Activated effector memory CD4-positive, alpha-beta T cell treated with Interleukin-2 at 50 U/mL for 16 hours (primary cell): ENCODE results near the gene TMED10.
"Not testable (repeated sequence)": the region's sequence is repeated elsewhere in the genome, so short reads cannot be mapped to it uniquely, and the experiment has no call there.

ENCODE experiments used
- DNase-seq: peaks from one replicate; pipeline ENCODE4 v3.0.0-alpha.2; 2020

The TMED10 gene

DNA sequence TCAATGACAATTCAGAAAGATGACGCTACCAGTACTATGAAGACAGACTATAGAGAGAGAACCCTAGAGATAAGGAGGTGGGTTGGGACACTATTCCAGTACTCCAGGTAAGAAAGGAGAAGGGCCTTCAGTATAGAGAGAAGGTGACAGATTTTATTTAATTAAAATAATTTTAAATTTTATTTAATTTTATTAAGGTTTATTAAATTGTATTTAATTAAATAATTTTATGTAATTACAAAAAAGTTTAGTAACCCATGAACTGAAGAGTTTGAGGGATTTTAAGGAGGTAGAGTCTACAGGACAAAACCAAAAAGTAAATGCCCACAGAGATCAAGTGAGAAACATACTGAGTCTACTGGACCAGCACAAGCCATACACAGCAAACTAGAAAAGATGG is 20.3 kb downstream of the TMED10 start:
- DNase-seq = no peak

DNA sequence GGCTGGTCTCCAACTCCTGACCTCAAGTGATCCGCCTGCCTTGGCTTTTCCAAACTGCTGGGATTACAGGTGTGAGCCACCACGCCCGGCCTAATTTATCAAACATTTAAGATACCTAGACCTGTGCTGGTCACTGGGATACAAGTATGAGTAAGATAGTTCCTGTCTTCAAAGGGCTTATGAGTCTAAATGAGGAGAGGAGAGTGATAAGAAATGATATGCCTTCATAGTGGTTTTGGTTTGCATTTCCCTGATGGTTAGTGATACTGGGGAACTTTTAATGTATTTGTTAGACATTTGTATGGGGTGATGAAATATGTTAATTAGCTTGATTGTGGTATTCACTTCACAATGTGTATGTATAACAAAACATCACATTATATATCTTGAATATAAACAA is 21.2 kb downstream of the TMED10 start:
- DNase-seq = no peak

DNA sequence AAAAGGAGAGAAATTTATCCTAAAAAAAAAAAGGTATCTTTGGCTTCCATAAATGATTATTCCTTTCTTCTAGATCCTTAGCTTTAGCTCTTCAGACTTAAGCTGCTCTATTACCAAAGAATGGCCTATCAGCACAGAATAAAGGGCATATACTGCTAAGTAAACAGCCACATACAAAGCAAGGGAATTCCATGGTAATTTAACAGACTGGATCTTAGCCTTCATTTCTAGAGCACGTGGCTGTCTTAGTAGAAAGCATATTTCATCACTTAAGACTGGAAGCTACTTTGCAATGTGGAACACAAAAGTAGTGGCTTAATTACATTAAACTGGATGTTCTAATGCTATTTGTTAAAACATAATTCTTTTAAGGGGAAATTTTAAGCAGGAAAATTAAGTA is 23.1 kb downstream of the TMED10 start:
- no peak for DNase-seq

DNA sequence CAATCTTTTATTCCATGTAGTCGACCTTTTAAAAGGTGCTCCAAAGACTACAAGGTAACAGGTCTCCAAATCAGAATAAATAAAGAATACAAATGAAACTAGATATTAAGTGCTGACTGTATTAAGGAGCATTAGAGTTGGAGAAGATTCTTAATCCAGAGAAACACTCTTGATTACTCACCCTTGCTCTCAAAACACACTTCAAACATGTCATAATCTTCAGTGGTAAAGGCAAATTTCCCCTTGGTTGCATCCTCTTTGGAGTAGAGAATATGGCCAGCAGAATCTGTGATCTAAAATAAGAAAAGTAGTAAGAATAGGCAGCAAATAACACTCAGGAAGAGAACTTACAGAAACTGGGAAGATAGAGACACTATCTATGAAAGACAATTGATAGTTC is 24.6 kb downstream of the TMED10 start:
- no peak for DNase-seq

DNA sequence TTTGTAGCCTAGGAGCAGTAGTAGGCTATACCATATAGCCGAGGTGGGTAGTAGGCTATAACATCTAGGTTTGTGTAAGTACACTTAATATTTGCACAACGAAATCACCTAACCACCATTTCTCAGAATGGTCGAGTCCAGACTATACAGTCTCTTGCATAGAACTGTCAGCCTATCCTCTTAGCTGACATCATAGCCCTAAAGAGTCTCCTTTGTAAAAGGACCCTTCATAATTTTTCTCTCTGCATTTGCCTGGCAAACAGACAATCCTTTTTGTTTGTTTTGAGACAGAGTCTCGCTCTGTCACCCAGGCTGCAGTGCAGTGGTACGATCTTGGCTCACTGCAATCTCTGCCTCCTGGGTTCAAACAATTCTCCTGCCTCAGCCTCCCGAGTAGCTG is 25.8 kb downstream of the TMED10 start:
- DNase-seq = not testable (repeated sequence)

DNA sequence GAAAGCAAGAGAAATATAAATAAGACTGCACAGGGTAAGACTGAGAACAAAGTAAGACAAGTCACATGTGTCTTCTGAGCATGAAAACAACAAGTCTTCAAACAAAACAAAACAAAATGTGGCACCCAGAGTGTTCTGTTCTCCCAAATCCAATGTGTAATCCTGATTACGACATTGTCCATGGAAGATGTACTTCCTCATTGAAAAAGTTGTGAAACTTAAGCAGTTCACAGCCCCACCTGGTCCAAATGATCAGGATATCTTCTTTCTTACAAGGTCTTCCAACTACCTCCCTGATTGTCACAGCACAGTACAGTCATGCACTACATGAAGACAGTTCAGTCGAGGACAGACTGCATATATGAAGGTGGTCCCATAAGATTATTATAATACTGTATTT is 26.3 kb downstream of the TMED10 start:
- DNase-seq = no peak

DNA sequence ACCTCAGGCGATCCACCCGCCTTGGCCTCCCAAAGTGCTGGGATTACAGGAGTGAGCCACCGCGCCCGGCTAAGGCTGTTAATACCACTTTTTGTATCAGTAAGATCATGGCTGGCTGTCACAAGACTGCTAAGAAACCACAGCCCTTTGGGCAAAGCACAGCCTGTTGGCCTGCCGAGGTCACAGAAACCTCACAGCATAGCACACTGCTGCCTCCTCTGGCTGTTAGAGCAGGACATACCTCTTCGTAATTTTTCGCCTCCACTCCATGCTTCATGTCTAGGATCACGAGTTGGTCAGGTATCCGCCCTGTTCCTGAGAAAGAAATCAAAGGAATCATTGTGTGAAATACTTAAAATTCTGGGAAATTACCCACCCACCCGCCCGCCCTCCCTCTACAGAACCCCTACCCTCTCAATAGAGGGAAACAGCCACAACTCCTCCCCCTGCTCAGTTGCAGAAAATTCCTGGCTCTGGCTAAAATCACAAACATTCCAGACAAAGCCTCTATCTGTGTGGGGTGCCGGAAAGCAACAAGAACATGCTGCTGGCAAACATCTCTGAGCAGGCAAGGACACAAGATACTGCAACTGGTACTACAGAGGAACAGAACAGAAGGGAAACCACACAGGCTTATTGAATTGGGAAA is 28.9 kb downstream of the TMED10 start:
- DNase-seq = no peak

DNA sequence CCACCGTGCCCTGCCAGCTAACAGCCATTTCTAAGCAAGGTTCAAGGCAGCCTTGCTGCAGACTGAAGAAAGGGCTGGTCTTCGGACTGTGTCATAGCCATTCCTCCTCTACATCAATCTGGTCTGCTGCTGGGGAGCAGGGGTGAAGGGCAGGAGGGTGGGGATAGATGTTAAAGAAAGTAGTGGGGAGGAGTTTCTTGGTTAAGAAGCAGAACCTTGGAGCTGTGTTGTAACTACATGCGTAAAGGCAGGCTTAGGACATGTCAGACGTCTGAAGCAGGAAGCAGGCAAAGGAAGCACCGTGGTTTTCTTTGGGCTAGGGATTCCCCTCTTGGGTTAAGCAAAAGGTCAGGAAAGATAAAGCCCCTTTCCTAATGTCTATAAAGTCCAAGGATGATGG is 31.5 kb downstream of the TMED10 start:
- no peak for DNase-seq

DNA sequence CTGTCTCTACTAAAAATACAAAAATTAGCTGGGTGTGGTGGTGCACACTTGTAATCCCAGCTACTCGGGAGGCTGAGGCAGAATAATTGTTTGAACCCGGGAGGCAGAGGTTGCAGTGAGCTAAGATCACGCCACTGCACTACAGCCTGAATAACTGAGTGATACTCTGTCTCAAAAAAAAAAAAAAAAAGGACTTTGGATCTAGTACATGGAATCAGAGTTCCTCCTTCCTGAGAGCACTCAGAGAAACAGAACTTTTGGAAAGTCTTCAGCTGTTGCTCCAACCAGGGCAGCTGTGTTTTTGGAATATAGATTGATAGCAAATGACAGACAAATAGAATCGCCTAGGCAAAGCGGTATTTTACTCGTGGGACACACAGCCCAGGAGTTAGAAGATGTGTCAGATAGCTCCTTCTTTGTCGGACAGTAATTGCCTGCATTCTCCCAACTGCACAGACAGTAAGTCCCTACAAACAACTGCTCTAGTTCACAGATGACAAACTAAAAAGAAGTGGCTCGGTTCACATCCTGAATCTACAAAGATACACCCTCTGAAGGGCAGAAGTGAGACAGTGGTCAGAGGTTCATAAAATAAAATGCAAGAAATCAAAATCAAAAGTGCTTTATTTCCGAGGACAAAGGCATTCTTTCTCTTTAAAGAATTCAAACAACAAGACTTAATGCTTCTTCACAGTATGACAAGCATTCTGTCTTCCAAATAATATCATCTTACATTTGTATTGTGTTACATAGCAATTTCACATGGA is 32.5 kb downstream of the TMED10 start:
- no peak for DNase-seq

DNA sequence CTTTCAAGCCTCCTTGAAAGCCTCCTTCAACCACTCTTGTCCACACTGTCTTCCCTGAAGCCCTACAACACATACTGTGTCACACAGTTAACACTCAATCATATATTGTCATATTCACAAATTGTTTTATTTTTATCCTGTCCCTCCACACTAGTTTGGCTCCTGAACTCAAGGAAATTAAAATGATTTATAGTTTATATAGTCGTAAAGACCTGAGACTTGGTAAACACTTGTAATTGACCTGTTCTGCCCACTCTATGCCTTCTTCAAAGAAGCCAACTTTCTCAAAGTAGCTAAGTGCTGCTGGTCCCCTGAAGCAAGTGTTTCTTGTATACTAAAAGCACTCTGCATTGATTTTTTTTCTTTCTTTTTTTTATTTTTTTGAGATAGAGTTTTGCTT is 33.9 kb downstream of the TMED10 start:
- DNase-seq = no peak

DNA sequence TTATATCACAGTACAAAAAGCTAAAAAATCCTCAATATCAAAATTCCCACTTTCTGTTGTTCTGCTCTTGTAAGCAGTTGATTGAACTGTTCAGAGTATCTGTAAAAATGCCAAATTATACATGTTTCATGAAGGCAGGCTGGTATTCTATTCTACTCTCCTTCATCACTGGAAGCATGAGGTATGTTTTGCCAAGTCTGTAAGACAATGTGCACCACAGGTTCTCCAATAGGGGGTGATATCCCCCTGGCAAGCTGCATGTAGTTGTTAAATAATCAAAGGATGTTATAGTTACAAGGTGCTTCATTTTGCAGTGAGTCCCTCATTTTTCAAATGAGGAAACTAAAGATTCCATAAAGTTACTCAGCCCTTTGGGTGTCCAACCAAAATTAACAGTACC is 34.4 kb downstream of the TMED10 start:
- DNase-seq = no peak

DNA sequence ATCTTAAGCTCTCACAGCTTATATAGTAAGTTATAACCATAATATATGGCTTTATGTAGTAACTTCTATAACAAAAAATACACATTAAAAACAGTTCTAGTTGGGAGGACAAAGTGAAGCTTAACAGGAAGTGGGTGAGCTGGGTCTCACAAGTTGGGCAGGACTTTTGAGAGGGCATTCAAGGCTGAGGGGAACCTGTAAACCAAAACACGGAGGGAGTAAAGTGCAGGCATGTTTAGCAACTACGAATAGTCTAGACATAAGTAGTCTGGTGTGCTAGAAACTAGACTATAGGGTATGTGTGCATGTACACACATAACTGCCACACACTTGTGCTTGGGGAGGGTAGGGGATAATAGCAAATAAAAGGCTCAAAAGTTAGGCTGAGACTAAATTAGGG is 35.4 kb downstream of the TMED10 start:
- DNase-seq = no peak

DNA sequence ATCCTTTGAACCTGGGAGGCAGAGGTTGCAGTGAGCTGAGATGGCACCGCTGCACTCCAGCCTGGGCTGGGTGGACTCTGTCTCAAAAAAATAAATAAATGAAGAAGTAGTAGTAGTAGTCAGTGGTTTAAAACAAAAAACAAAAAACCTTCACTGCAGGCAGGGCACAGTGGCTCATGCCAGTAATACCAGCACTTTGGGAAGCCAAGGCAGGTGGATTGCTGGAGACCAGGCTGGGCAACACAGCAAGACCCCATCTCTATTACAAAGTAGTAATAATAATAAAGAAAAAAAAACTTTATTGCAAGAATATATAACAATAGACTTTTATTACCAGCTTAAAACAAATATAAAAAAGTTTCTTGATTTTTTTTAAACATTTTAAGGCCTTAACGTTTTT is 35.8 kb downstream of the TMED10 start:
- DNase-seq = no peak

DNA sequence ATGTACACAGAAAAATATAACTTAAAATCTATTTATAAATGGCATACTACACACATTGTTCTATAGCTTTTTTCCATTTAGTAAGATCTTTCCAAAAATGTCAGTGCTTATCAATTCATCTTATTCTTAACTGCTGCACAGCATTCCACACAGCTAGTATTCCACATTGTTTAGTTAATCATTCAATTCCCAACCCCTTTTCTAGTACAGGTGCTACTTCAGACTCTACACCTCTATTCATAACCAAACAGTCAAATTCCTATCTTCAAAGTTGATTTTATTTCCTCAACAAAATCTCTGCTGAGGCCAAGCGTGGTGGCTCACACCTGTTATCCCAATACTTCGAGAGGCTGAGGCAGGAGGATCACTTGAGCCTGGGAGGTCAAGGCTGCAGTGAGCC is 37.2 kb downstream of the TMED10 start:
- DNase-seq = no peak

DNA sequence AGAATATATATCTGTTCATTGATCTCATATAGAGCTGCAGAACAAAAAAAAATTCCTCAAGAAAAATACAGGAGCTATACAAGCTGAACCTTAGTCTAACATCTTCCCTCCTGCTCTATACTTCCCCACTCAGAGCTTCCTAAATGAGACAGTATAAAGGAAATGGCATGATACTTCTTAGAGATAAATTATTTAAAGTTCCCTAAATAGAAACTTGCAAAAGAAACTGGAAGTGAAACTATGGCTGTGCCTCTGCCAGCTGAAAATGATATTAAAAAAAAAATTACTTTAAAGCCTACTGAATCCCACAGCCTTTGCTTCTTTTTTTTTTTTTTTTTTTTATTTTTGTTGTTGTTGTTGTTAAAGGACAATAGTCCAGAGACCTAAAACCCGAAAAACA is 37.9 kb downstream of the TMED10 start:
- no peak for DNase-seq

DNA sequence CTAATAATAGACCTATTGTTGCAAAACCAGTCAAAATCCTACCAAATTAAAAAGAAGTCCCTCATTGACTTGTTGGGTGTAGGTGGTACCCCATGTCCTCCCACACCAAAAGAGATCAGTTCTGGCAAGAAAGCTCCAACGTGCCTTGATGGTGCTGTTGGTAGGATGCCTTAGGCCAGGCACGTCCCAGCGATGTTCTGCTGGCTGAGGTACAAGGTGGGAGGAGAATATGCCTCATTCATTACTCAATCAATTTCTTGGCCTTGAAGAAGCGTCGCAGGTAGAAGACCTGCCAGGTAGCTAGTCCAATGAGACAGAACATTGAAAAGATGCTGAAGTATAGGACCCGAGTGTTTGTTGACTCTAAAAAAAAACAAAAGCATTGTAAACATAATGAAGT is 41.8 kb downstream of the TMED10 start:
- no peak for DNase-seq

DNA sequence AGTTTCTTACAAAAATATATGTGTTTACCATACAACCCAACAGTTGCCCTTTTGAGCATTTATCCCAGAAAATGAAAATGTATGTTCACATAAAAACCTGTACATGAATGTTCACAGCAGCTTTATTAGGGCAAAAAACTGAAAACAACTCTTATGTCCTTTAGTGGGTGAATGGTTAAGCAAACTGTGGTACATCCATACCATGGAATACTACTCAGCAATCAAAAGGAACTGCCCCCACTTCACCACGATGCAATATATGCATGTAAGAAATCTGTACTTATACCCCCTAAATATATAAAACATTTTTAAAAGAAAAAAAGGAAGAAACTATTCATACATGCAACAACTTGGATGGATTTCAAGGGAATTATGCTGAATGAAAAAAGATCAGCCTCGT is 42.8 kb downstream of the TMED10 start:
- DNase-seq = no peak

DNA sequence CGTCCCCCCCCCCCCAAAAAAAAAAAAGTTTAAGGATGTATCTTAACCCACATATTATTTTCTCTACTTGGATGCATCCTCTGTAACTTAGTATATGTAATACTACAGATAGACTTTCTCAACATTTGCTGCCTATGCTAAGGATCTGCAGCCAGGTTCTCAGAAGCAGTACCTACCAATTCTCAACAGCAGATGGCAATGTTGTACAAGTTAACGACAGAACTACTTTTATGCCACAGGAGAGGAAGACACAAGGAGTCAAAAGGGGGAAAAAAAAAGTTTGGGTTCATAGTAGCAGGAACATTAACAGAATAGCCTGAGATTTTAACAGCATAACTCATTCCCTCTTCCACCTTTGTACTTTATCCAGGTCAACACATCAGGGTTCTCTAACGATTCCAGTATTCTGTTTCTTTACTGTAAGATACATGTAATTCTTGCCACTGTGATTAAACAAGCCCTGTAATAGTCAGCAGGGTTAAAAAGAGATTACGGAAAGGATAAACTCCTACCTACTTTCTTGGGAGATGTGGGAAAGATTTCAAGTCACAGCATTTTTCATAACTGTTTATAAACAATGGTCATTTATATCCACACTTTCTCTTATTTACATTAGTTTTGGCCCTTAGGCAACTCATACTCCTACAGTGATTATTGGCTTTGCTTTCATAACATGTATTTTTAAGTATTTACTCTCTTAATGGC is 43.9 kb downstream of the TMED10 start:
- no peak for DNase-seq

DNA sequence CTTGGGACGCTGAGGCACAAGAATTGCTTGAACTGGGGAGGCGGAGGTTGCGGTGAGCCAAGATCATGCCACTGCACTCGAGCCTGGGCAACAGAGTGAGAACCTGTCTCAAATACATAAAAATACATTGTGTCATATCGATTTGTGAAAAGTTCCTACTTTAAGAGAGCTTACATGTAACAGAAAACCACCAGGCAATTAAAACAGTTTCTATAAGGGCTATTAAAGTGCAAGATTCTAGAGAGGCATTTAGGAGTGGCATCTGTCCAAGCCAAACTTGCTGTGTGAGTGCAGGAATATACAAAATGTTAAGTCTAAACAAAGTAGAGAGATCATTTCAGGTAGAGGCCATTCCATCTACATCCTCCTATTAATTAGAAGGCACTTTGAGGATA is 47.8 kb downstream of the TMED10 start:
- DNase-seq = no peak

DNA sequence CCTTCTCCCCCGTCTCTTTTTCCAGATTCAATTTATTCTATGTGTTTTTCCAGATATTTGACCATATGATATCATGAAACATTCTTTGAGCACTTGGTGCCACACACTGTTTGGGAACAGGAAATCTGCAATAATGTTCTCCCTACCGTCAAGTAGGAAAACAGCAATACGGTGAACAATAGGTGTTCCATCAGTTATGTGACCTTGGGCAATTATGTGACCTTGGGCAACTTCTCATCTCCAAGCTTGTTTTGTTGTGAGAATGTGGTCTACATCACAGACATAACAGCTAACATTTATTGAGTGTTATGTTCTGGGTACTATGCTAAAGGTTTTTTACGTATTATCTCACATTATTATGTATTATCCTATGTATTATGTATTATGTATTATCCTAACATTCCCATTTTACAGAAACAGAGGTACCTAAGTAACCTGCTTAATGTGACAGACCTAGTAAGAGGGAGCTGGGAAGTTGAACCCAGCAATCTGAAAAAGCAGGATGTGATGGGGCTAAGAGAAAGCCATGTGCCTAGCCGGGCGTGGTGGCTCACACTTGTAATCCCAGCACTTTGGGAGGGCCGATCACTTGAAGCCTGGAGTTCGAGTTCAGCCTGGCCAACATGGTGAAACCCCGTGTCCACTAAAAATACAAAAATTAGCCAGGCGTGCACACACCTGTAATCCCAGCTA is 48.4 kb downstream of the TMED10 start:
- no peak for DNase-seq

DNA sequence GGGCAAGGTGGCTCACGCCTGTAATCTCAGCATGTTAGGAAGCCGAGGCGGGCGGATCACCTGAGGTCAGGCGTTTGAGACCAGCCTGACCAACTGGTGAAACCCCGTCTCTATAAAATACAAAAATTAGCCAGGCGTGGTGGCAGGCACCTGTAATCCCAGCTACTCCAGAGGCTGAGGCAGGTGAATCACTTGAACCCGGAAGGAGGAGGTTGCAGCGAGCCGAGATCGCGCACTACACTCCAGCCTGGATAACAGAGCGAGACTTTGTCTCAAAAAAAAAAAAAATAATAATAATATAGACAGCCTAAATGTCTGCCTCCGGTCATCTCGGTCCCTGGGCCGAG is 49.0 kb downstream of the TMED10 start:
- DNase-seq = not testable (repeated sequence)

DNA sequence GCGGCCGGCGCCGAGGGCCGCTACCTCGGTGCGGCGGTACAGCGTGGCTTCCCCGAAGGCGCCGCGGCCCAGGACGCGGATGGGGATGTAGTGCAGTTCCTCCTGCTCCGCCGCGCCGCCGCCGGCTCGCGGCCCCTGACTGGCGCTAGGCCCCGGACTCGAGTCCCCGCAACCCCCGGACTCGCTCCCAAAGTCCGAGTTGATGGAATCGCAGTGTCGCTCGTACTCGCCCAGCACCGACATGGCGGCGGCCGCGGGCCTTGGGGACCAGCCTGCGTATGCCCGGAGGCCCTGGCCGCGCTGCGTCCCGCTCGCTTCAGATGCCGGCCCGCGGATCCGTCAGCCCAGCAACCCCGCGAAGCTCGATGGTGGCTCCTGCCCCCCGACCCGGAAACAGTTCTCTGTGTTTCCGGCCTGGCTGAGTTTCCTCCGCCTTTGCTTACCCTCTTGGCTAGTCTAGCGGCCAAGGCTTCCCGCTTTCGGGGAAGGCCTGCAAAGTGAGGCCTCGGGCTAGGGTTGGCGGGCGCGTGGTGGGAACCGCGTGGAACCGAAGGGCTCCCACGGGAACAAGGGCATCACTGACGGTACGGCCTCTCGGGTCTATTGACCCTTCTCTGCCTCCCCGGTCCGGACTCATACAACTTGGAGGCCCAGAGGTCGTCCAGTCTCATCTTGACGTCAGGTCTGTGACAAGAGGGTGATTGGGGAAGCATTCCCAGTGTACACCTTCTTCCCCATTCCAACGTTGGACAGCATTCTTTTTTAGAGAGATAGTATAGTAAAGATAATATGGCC is 49.5 kb downstream of the TMED10 start, which contains the start of gene NEK9:
TSS of gene NEK9 (minus strand) at position 370 of the 795 bp plus-strand sequence. CDS start at position 243, 127 bp downstream.
- peak; percentile 86 for DNase-seq

DNA sequence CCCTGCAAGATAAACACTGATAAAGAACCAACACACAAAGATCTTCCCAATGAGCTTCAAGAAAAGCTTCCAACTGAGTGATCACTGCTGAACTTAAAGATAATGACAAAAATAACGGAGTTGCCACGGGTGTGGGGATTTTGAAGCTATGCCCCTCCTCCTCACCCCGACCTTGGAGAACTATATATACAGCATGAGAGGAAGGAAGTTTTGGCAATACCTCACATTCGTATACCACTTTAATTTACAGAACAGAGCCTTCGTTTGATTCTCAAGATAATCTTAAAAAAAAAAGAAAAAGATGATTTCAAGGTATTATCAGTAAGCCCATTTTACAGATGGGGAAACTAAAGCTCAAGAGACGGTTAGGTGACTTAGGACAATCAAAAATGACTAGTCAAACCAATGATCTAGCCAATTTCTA is 50.3 kb downstream of the TMED10 start:
- no peak for DNase-seq
